GM19023 (cell line): ENCODE data around the gene CD300E.

Experiments used
- ATAC-seq: cut with Tn5 transposase; IDR thresholded peaks from one replicate; pipeline ENCODE4 v1.9.1; 2021; ENCODE audit warnings: mild to moderate bottlenecking, moderate library complexity; ENCODE audit not compliant: unreplicated experiment

Gene CD300E

GRCh38 chr17:74569020-74570003, 54.2 kb downstream of the CD300E start:
- no peak for ATAC-seq

GRCh38 chr17:74568106-74568873, 55.2 kb downstream of the CD300E start:
- no peak for ATAC-seq

GRCh38 chr17:74567397-74567796, 56.1 kb downstream of the CD300E start, which contains the start of gene CD300H:
CD300H (minus strand) TSS chr17:74567509.
- no peak for ATAC-seq

- ATAC-seq: no peak
Measured at GRCh38 chr17:74566132-74566753, 57.3 kb downstream of the CD300E start.

- ATAC-seq: no peak
Measured at GRCh38 chr17:74565126-74565525, 58.4 kb downstream of the CD300E start.

- ATAC-seq: no peak
Measured at GRCh38 chr17:74563358-74563757, 60.2 kb downstream of the CD300E start.

- no peak for ATAC-seq
Measured at GRCh38 chr17:74561586-74561985, 62.0 kb downstream of the CD300E start.
